ENCODE data around the gene PAX5. TPM values are rescaled to one million over a fixed set of nuclear protein-coding genes. Genes with fewer than 3 reads are reported as not detected.

PAX5 gene
- total and polyA plus RNA-seq, 4 donors = 0.08 to 2.3 (median 0.40) TPM

DNA sequence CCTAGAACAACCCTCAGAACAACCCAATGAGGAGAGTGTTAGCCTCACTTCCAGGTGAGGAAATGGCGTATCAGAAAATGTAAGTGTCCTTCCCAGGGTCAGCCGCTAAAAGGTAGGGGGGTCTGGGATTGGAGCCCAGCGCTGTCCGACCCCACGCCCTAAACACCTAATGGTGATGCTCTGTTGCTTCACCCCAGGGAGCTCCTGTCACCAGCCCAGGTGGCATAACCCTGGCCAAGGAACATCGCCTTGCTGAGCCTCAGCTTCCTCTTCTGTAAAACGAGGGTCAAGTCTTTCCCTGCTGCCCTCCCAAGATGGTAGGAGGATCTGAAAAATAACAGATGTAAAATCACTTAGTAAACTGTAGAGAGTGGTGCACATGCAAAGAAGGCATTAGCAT is 132.5 kb downstream of the PAX5 start:
- no peak for DNase-seq
- Histone ChIP-seq H3K36me3 (ENCODE audit: control insufficient read depth in 4 of 4, insufficient read depth in 4 of 4, low read length in 4 of 4) (no peaks in the 10 kb centered on the region), H3K4me1 (ENCODE audit: control insufficient read depth in 5 of 5, insufficient read depth in 5 of 5, low read length in 5 of 5) (no peaks in the 10 kb centered on the region), H3K4me3 (no peak overlapping the region), H3K27me3 (ENCODE audit: control insufficient read depth in 3 of 3, insufficient read depth in 3 of 3, low read length in 2 of 3) (peaks cover 0 to 5% (median 3%) of the 10 kb centered on the region in 3 donors), H3K9ac (ENCODE audit: insufficient read depth in 1 of 2, low read length in 2 of 2) (no peak overlapping the region), H3K9me3 (ENCODE audit: control insufficient read depth in 4 of 4, insufficient read depth in 3 of 4, low read length in 3 of 4) (no peaks in the 10 kb centered on the region), H3K27ac (ENCODE audit: low read depth in 1 of 2, low read length in 1 of 2) (no peak overlapping the region)
- ATAC-seq (ENCODE audit: insufficient read depth, low FRiP score) = no peak
- TF ChIP-seq, protein P1, sequence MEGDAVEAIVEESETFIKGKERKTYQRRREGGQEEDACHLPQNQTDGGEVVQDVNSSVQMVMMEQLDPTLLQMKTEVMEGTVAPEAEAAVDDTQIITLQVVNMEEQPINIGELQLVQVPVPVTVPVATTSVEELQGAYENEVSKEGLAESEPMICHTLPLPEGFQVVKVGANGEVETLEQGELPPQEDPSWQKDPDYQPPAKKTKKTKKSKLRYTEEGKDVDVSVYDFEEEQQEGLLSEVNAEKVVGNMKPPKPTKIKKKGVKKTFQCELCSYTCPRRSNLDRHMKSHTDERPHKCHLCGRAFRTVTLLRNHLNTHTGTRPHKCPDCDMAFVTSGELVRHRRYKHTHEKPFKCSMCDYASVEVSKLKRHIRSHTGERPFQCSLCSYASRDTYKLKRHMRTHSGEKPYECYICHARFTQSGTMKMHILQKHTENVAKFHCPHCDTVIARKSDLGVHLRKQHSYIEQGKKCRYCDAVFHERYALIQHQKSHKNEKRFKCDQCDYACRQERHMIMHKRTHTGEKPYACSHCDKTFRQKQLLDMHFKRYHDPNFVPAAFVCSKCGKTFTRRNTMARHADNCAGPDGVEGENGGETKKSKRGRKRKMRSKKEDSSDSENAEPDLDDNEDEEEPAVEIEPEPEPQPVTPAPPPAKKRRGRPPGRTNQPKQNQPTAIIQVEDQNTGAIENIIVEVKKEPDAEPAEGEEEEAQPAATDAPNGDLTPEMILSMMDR (IDR thresholded peaks at IDR 0.05; ENCODE audit: control extremely low read depth, extremely low read depth) = no peak
- 71 to 76% methylated on average over 7 of the region's 7 CpGs for WGBS, 2 donors

DNA sequence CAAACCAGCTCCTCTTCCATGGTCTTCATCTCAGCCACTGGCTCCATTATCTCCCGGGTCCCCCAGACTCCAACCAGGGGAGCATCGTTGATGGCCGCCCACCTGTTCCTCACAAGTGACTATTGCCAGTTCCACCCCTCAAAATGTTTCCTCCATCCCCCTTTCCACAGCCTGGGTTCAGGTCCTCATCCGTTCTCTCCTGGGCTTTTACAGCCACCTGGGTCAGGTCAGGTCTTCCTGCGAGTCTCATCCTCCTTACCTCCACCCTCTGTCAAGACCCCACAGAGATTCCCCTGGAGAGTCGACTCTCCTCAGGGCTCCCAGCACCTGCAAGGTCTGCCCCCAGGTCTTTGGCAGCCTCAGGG is 133.2 kb downstream of the PAX5 start:
- Histone ChIP-seq H3K27me3 (ENCODE audit: control insufficient read depth in 3 of 3, insufficient read depth in 3 of 3, low read length in 2 of 3) (peaks cover 0 to 5% (median 3%) of the 10 kb centered on the region in 3 donors), H3K4me3 (no peak overlapping the region), H3K27ac (ENCODE audit: low read depth in 1 of 2, low read length in 1 of 2) (no peak overlapping the region), H3K9me3 (ENCODE audit: control insufficient read depth in 4 of 4, insufficient read depth in 3 of 4, low read length in 3 of 4) (peaks cover 0 to 2% (median 0%) of the 10 kb centered on the region in 4 donors), H3K4me1 (ENCODE audit: control insufficient read depth in 5 of 5, insufficient read depth in 5 of 5, low read length in 5 of 5) (no peaks in the 10 kb centered on the region), H3K36me3 (ENCODE audit: control insufficient read depth in 4 of 4, insufficient read depth in 4 of 4, low read length in 4 of 4) (no peaks in the 10 kb centered on the region), H3K9ac (ENCODE audit: insufficient read depth in 1 of 2, low read length in 2 of 2) (no peak overlapping the region)
- WGBS, 2 donors = 85 to 87% methylated on average over 6 of the region's 6 CpGs
- ATAC-seq (ENCODE audit: insufficient read depth, low FRiP score) (no peak), DNase-seq (no peak)
- TF ChIP-seq, protein P1 (IDR thresholded peaks at IDR 0.05; ENCODE audit: control extremely low read depth, extremely low read depth) = no peak

DNA sequence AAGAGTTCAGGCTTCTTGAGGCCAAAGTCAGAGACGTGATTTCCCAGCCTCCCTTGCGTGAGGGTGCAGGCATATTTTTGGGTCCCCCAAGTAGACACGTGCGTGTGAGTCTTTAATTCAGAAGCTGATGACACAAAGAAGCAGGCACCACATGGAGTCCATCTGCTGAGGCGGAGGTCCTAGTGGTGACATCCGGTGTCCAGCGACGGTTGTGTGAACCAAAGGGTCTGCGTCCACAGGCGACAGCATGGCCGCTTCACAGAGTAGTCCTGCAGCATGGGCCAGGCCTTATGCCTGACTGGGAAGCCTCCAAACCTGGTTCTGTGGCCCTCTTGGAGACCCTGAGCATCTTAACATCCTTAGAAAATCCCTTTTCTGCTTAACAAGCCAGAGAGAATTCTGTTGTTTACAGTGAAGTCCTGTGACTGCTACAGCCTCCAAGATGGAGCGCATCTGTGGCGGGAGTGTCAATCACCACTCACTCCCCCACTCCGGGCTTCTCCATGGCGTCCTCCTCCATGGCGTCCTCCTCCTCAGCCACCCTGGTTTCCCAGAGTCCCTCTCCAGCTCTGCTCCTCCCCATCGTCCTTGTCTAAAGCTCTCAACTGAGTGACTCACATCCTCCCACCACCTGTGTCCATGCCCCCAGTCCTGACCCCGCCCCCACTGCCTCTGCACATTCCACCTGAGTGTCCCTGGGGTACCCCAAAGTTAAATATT is 133.8 kb downstream of the PAX5 start:
- Histone ChIP-seq H3K9me3 (ENCODE audit: control insufficient read depth in 4 of 4, insufficient read depth in 3 of 4, low read length in 3 of 4) (peaks cover 0 to 2% (median 0%) of the 10 kb centered on the region in 4 donors), H3K4me1 (ENCODE audit: control insufficient read depth in 5 of 5, insufficient read depth in 5 of 5, low read length in 5 of 5) (no peaks in the 10 kb centered on the region), H3K36me3 (ENCODE audit: control insufficient read depth in 4 of 4, insufficient read depth in 4 of 4, low read length in 4 of 4) (no peaks in the 10 kb centered on the region), H3K27ac (ENCODE audit: low read depth in 1 of 2, low read length in 1 of 2) (no peak overlapping the region), H3K4me3 (no peak overlapping the region), H3K27me3 (ENCODE audit: control insufficient read depth in 3 of 3, insufficient read depth in 3 of 3, low read length in 2 of 3) (peaks cover 0 to 2% (median 0%) of the 10 kb centered on the region in 3 donors), H3K9ac (ENCODE audit: insufficient read depth in 1 of 2, low read length in 2 of 2) (no peak overlapping the region)
- DNase-seq = no peak
- TF ChIP-seq, protein P1 (IDR thresholded peaks at IDR 0.05; ENCODE audit: control extremely low read depth, extremely low read depth) = no peak
- ATAC-seq (ENCODE audit: insufficient read depth, low FRiP score) = no peak
- 80 to 85% methylated on average over 18 of the region's 18 CpGs for WGBS, 2 donors
